Panc1 (cell line): ENCODE measurements around the gene RFC2. TPM values are rescaled to one million over a fixed set of nuclear protein-coding genes. Genes with fewer than 3 reads are reported as not detected.

ENCODE experiments used
- ATAC-seq: fragments of 200-7000 bp; cut with Tn5 transposase; 2 replicates; pipeline ENCODE4 v1.9.1; 2020; ENCODE audit warnings: mild to moderate bottlenecking, moderate library complexity
- BruUV-seq: library from RNA; stranded (reverse); fragments of 400-500 nt; replicated peaks from 2 replicates; lab custom pipeline; 2021; lab: Mats Ljungman, UMichigan
- CTCF ChIA-PET: fragments of 300-600 bp; sonication (Branson Sonifier 250); formaldehyde crosslinking; loops from one replicate; lab custom pipeline; 2022; ENCODE audit warnings: antibody characterized with exemption; lab: Charles Lee
- POLR2A ChIA-PET: fragments of 300-600 bp; sonication (Branson Sonifier 250); formaldehyde crosslinking; loops from one replicate; lab custom pipeline; 2022; ENCODE audit warnings: antibody characterized with exemption; lab: Charles Lee
- DNase-seq: peaks from one replicate; pipeline ENCODE4 v3.0.0-alpha.2; 2010; ENCODE audit warnings: low read depth, low spot score
- H3K27ac ChIP-seq: 2 replicates; pipeline ENCODE4 v1.5.1; 2011; ENCODE audit warnings: mild to moderate bottlenecking, low read length, inconsistent platforms
- H3K27me3 ChIP-seq: fragments of 200-500 bp; sonication (Bioruptor generic); 2 replicates; pipeline ENCODE4 v1.6.0; 2014; ENCODE audit warnings: low read length, inconsistent platforms; ENCODE audit not compliant: control insufficient read depth, insufficient read depth
- H3K36me3 ChIP-seq: fragments of 200-500 bp; sonication (Bioruptor generic); 2 replicates; pipeline ENCODE4 v1.5.1; 2014; ENCODE audit warnings: inconsistent platforms, mild to moderate bottlenecking, low read length, moderate library complexity; ENCODE audit not compliant: control insufficient read depth, insufficient read depth
- H3K4me1 ChIP-seq: 2 replicates; pipeline ENCODE4 v1.5.1; 2011; ENCODE audit warnings: inconsistent platforms, mild to moderate bottlenecking, low read length, moderate library complexity; ENCODE audit not compliant: control insufficient read depth, insufficient read depth
- H3K4me3 ChIP-seq, 2 experiments: 2 replicates each; pipeline ENCODE4 v1.5.1; 2011 to 2012; ENCODE audit warnings: low read depth in 2 of 2, low read length in 2 of 2, mild to moderate bottlenecking in 2 of 2, inconsistent platforms in 1 of 2, moderate library complexity in 1 of 2
- H3K9me3 ChIP-seq: fragments of 200-500 bp; sonication (Bioruptor generic); 2 replicates; pipeline ENCODE4 v1.5.1; 2014; ENCODE audit warnings: low read depth, mild to moderate bottlenecking, inconsistent platforms, low read length, moderate library complexity; ENCODE audit not compliant: control insufficient read depth, insufficient read depth
- CTCF ChIP-seq: fragments of 450-650 bp; IDR thresholded peaks from 2 replicates; pipeline ENCODE4 v1.5.1; 2017; ENCODE audit warnings: mild to moderate bottlenecking
- POLR2AphosphoS5 ChIP-seq: IDR thresholded peaks from 2 replicates; pipeline ENCODE4 v1.6.1; 2012; ENCODE audit warnings: mild to moderate bottlenecking, low read depth, low read length, moderate library complexity
- REST ChIP-seq, 2 experiments: IDR thresholded peaks; 2 replicates each; pipeline ENCODE4 v1.6.1; 2011 to 2012; ENCODE audit warnings: low read depth in 2 of 2, control low read depth in 1 of 2, low read length in 1 of 2, mild to moderate bottlenecking in 1 of 2, moderate library complexity in 1 of 2; ENCODE audit not compliant: insufficient read depth in 1 of 2
- SIN3A ChIP-seq: IDR thresholded peaks from 2 replicates; pipeline ENCODE4 v1.6.1; 2012; ENCODE audit warnings: low read depth, mild to moderate bottlenecking, low read length, moderate library complexity, borderline replicate concordance; ENCODE audit not compliant: insufficient read depth
- TCF7L2 ChIP-seq: IDR thresholded peaks from 2 replicates; pipeline ENCODE4 v1.6.1; 2011; ENCODE audit warnings: mild to moderate bottlenecking, low read depth, low read length, inconsistent platforms
- in situ Hi-C: cut with HindIII; loops from 2 replicates; pipeline ENCODE4 v1.10.0; 2016; ENCODE audit warnings: low sequenced_read_pairs, low pct_unique_long_range_greater_than_20kb
- intact Hi-C: fragments of 100-400 bp; cut with micrococcal nuclease; formaldehyde crosslinking; loops from one replicate; pipeline ENCODE4 v1.10.0; 2022; ENCODE audit not compliant: unreplicated experiment
- total RNA-seq: library from RNA; stranded (reverse); gene quantifications from one replicate; pipeline ENCODE4 v1.2.1, GENCODE V29; 2021; ENCODE audit not compliant: unreplicated experiment

RFC2 gene
- total RNA-seq, 1 experiment from 2014 or later = 56.2 TPM

GRCh38 chr7:74288034-74288881 is 34.1 kb upstream of the RFC2 start:
- ChIA-PET CTCF (interaction anchor here (0.6 to 3.2 kb wide), 5 partner anchors 10 to 297 kb away, joined by 3 to 13 read pairs (median 3); no protein-coding TSS in a partner anchor), POLR2A (interaction anchor here (0.7 kb wide), 2 partner anchors 25 to 214 kb away, joined by 3 to 5 read pairs; no protein-coding TSS in a partner anchor)

More at GRCh38 chr7:74288034-74288881, 34.1 kb upstream of the RFC2 start:
- Histone ChIP-seq H3K9me3 (no peaks in the 10 kb centered on the region), H3K27me3 (no peaks in the 10 kb centered on the region), H3K4me1 (peaks cover 57% of the 10 kb centered on the region), H3K27ac (peak overlapping the region; percentile 89), H3K4me3 (peak overlapping the region; percentile 74 to 79), H3K36me3 (no peaks in the 10 kb centered on the region)
- intact Hi-C loops = no loop called here
- in situ Hi-C loops = no loop called here
- BruUV-seq = TSS peak; percentile 89
- DNase-seq = no peak
- peak; percentile 2; the same call in 1 of the 2 replicates for ATAC-seq
- TF ChIP-seq TCF7L2 (no peak), REST (IDR thresholded peaks at IDR 0.05; ENCODE audit: insufficient read depth in 1 of 2, low read depth in 2 of 2, low read length in 1 of 2) (no peak), SIN3A (no peak), CTCF (no peak), POLR2AphosphoS5 (no peak)
